ENCODE measurements around the gene ZNF683. TPM values are rescaled to one million over a fixed set of nuclear protein-coding genes. Genes with fewer than 3 reads are reported as not detected.

The ZNF683 gene
- total and polyA plus RNA-seq, 2 of the 4 experiments (the other 2 are of a cell fraction) = not detected

GRCh38 chr1:26362331-26362730 lies 10.2 kb downstream of the ZNF683 start:
- Histone ChIP-seq H4K20me1 (ENCODE audit: insufficient read depth, low read length) (no peaks in the 10 kb centered on the region), H3K23ac (ENCODE audit: low read depth, low read length) (no peak overlapping the region), H2BK20ac (ENCODE audit: low read depth, low read length) (no peak overlapping the region), H3K4me2 (ENCODE audit: low read depth, low read length) (no peak overlapping the region), H3K9me3 (ENCODE audit: control insufficient read depth, insufficient read depth, low read length) (no peaks in the 10 kb centered on the region), H3K79me1 (ENCODE audit: low read depth in 1 of 2, low read length in 2 of 2) (no peaks in the 10 kb centered on the region), H3K18ac (ENCODE audit: low read depth, low read length) (no peak overlapping the region), H2BK120ac (ENCODE audit: low read depth, low read length) (no peak overlapping the region), H4K91ac (ENCODE audit: insufficient read depth, low read depth, low read length) (no peak overlapping the region), H3K14ac (replicated peaks; ENCODE audit: low read depth, low read length) (no peak overlapping the region), H2BK5ac (ENCODE audit: low read depth, low read length, poor library complexity, severe bottlenecking) (no peak overlapping the region), H4K8ac (ENCODE audit: low read depth in 2 of 2, low read length in 2 of 2) (no peak overlapping the region), H3K9me1 (ENCODE audit: insufficient read depth, low read length) (no peaks in the 10 kb centered on the region), H4K5ac (ENCODE audit: low read depth, low read length) (no peak overlapping the region), H2AK5ac (ENCODE audit: low read depth, low read length) (no peak overlapping the region), H3K27me3 (ENCODE audit: control insufficient read depth, insufficient read depth, low read length) (peaks cover 68% of the 10 kb centered on the region), H3K27ac (ENCODE audit: insufficient read depth, low read length) (no peak overlapping the region), H2BK15ac (ENCODE audit: low read depth, low read length) (no peak overlapping the region), H3K9ac (ENCODE audit: low read depth, low read length) (no peak overlapping the region), H3K4me3 (ENCODE audit: insufficient read depth, low read depth, low read length) (no peak overlapping the region), H3K56ac (ENCODE audit: extremely low read depth, insufficient read depth, low read length) (no peak overlapping the region), H2AFZ (replicated peaks; ENCODE audit: low read length, poor library complexity) (no peak overlapping the region), H2AK9ac (replicated peaks; ENCODE audit: low read depth, low read length, poor library complexity) (no peak overlapping the region), H3K4ac (ENCODE audit: low read depth, low read length) (no peak overlapping the region), H3K4me1 (ENCODE audit: control insufficient read depth, insufficient read depth, low read length) (no peaks in the 10 kb centered on the region; the same call in 1 of the 2 replicates), H3K36me3 (ENCODE audit: control insufficient read depth, insufficient read depth, low read length) (no peaks in the 10 kb centered on the region)
- dilution Hi-C loops (cut with HindIII; ENCODE audit: low sequenced_read_pairs, unreplicated experiment) (no loop called here), intact Hi-C loops (cut with micrococcal nuclease) (no loop called here), in situ Hi-C loops (cut with MboI; ENCODE audit: low sequenced_read_pairs) (no loop called here)
- DNase-seq = no peak
- BruUV-seq (replicated peaks) = no TSS peak
- CTCF ChIA-PET = interaction anchor here (3.0 kb wide), 1 partner anchor 16 kb away, joined by 9 read pairs; no protein-coding TSS in a partner anchor
- ATAC-seq (ENCODE audit: low read depth) = no peak
- 75% methylated on average over 2 of the region's 3 CpGs; no CpG with 5 or more reads in 1 of the 2 experiments for WGBS, 2 experiments (ENCODE audit: extremely low coverage in 2 of 2, insufficient read length in 1 of 2)
- TF ChIP-seq, protein P1, sequence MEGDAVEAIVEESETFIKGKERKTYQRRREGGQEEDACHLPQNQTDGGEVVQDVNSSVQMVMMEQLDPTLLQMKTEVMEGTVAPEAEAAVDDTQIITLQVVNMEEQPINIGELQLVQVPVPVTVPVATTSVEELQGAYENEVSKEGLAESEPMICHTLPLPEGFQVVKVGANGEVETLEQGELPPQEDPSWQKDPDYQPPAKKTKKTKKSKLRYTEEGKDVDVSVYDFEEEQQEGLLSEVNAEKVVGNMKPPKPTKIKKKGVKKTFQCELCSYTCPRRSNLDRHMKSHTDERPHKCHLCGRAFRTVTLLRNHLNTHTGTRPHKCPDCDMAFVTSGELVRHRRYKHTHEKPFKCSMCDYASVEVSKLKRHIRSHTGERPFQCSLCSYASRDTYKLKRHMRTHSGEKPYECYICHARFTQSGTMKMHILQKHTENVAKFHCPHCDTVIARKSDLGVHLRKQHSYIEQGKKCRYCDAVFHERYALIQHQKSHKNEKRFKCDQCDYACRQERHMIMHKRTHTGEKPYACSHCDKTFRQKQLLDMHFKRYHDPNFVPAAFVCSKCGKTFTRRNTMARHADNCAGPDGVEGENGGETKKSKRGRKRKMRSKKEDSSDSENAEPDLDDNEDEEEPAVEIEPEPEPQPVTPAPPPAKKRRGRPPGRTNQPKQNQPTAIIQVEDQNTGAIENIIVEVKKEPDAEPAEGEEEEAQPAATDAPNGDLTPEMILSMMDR (conservative IDR thresholded peaks at IDR 0.05; ENCODE audit: low read depth, low read length) = no peak
- TF ChIP-seq MAZ (IDR thresholded peaks at IDR 0.05; ENCODE audit: borderline replicate concordance, low read depth, low read length) = no peak
- POLR2A ChIA-PET (ENCODE audit: unreplicated experiment) = no interaction called here
